Trophoblast cell (in vitro differentiated cells and primary cell): ENCODE results near the gene APP.

Experiments used
- DNase-seq, 2 donors: peaks; one replicate each; pipeline ENCODE4 v3.0.0-alpha.2; 2016
- H2AFZ ChIP-seq: 2 replicates; pipeline ENCODE4 v1.6.1; 2013; ENCODE audit warnings: low read length, moderate library complexity, mild to moderate bottlenecking; ENCODE audit not compliant: insufficient read depth, poor library complexity
- H2AK5ac ChIP-seq: 2 replicates; pipeline ENCODE4 v1.6.1; 2013; ENCODE audit warnings: mild to moderate bottlenecking, low read length
- H2BK120ac ChIP-seq: 2 replicates; pipeline ENCODE4 v1.6.1; 2013; ENCODE audit warnings: low read length, mild to moderate bottlenecking, moderate library complexity; ENCODE audit not compliant: insufficient read depth, poor library complexity
- H2BK12ac ChIP-seq: 2 replicates; pipeline ENCODE4 v1.6.1; 2013; ENCODE audit warnings: mild to moderate bottlenecking, low read length, moderate library complexity
- H2BK5ac ChIP-seq: 2 replicates; pipeline ENCODE4 v1.6.1; 2013; ENCODE audit warnings: low read length, low read depth, moderate library complexity, mild to moderate bottlenecking; ENCODE audit not compliant: poor library complexity
- H3K14ac ChIP-seq: 2 replicates; pipeline ENCODE4 v1.6.1; 2013; ENCODE audit warnings: mild to moderate bottlenecking, low read length
- H3K18ac ChIP-seq: 2 replicates; pipeline ENCODE4 v1.6.1; 2013; ENCODE audit warnings: mild to moderate bottlenecking, low read length
- H3K23ac ChIP-seq: 2 replicates; pipeline ENCODE4 v1.6.1; 2013; ENCODE audit warnings: low read length
- H3K27ac ChIP-seq: 2 replicates; pipeline ENCODE4 v1.5.1; 2013; ENCODE audit warnings: low read depth, mild to moderate bottlenecking, inconsistent platforms, low read length, moderate library complexity
- H3K27me3 ChIP-seq: 2 replicates; pipeline ENCODE4 v1.6.1; 2013; ENCODE audit warnings: inconsistent platforms, mild to moderate bottlenecking, low read length, moderate library complexity; ENCODE audit not compliant: insufficient read depth
- H3K36me3 ChIP-seq, 2 experiments: 1 replicate in 1 of 2; 2 replicates in 1 of 2; pipeline ENCODE4 v1.6.1; 2013; ENCODE audit warnings: low read length in 2 of 2, mild to moderate bottlenecking in 2 of 2, moderate library complexity in 1 of 2; ENCODE audit not compliant: insufficient read depth in 2 of 2, control insufficient read depth in 1 of 2
- H3K4ac ChIP-seq: 2 replicates; pipeline ENCODE4 v1.6.1; 2013; ENCODE audit warnings: low read depth, mild to moderate bottlenecking, low read length, moderate library complexity
- H3K4me1 ChIP-seq, 2 experiments: 1 replicate in 1 of 2; 2 replicates in 1 of 2; pipeline ENCODE4 v1.6.1; 2013; ENCODE audit warnings: low read length in 2 of 2, mild to moderate bottlenecking in 2 of 2, moderate library complexity in 1 of 2; ENCODE audit not compliant: insufficient read depth in 2 of 2, control insufficient read depth in 1 of 2
- H3K4me2 ChIP-seq: 2 replicates; pipeline ENCODE4 v1.6.1; 2013; ENCODE audit warnings: inconsistent platforms, mild to moderate bottlenecking, low read length, moderate library complexity
- H3K4me3 ChIP-seq: 2 replicates; pipeline ENCODE4 v1.5.1; 2013; ENCODE audit warnings: mild to moderate bottlenecking, low read depth, low read length, inconsistent platforms
- H3K79me1 ChIP-seq: one replicate; pipeline ENCODE4 v1.6.1; 2013; ENCODE audit warnings: low read length
- H3K79me2 ChIP-seq: 2 replicates; pipeline ENCODE4 v1.6.1; 2013; ENCODE audit warnings: low read length, mild to moderate bottlenecking; ENCODE audit not compliant: control insufficient read depth, insufficient read depth, poor library complexity
- H3K9ac ChIP-seq: 2 replicates; pipeline ENCODE4 v1.6.1; 2013; ENCODE audit warnings: mild to moderate bottlenecking, low read length
- H3K9me3 ChIP-seq: 2 replicates; pipeline ENCODE4 v1.6.1; 2013; ENCODE audit warnings: low read depth, mild to moderate bottlenecking, control low read depth, inconsistent platforms, low read length; ENCODE audit not compliant: insufficient read depth
- H4K12ac ChIP-seq: 2 replicates; pipeline ENCODE4 v1.6.1; 2013; ENCODE audit warnings: low read depth, mild to moderate bottlenecking, low read length, moderate library complexity
- H4K8ac ChIP-seq: 2 replicates; pipeline ENCODE4 v1.6.1; 2013; ENCODE audit warnings: low read depth, mild to moderate bottlenecking, low read length, moderate library complexity
- H4K91ac ChIP-seq: one replicate; pipeline ENCODE4 v1.6.1; 2013; ENCODE audit warnings: low read depth, mild to moderate bottlenecking, low read length, moderate library complexity
- WGBS: extraction: QIAGEN DNeasy Blood & Tissue Kit; methylation state at CpG from one replicate; pipeline ENCODE4 v1.1.7; 2013; ENCODE audit warnings: missing lambda C conversion rate; ENCODE audit not compliant: insufficient read length, insufficient coverage; ENCODE audit errors: extremely low coverage; 5-methylcytosine and 5-hydroxymethylcytosine counted together

APP gene

GRCh38 chr21:25872271-25872670 lies 298.3 kb downstream of the APP start:
- H3K23ac ChIP-seq: no peak overlapping the region
- no peak overlapping the region for H4K91ac ChIP-seq
- DNase-seq: no peak
- H3K79me2 ChIP-seq: no peaks in the 10 kb centered on the region
- H3K4me1 ChIP-seq: no peaks in the 10 kb centered on the region
- no peak overlapping the region for H3K9ac ChIP-seq
- no peak overlapping the region for H4K8ac ChIP-seq
- H2AFZ ChIP-seq: no peak overlapping the region
- no CpG with 5 or more reads among the region's 4 CpGs for WGBS
- H2BK12ac ChIP-seq: no peak overlapping the region
- no peaks in the 10 kb centered on the region for H3K27me3 ChIP-seq
- H3K79me1 ChIP-seq: no peaks in the 10 kb centered on the region
- H3K4me3 ChIP-seq: no peak overlapping the region
- H3K27ac ChIP-seq: no peak overlapping the region
- H3K36me3 ChIP-seq: peaks cover 0 to 3% of the 10 kb centered on the region in 2 experiments
- H3K9me3 ChIP-seq: no peaks in the 10 kb centered on the region
- no peak overlapping the region for H3K14ac ChIP-seq
- no peak overlapping the region for H3K4me2 ChIP-seq
- no peak overlapping the region for H4K12ac ChIP-seq
- no peak overlapping the region for H3K18ac ChIP-seq
- no peak overlapping the region for H3K4ac ChIP-seq
- no peak overlapping the region for H2AK5ac ChIP-seq
- no peak overlapping the region for H2BK120ac ChIP-seq
- no peak overlapping the region for H2BK5ac ChIP-seq

DNA sequence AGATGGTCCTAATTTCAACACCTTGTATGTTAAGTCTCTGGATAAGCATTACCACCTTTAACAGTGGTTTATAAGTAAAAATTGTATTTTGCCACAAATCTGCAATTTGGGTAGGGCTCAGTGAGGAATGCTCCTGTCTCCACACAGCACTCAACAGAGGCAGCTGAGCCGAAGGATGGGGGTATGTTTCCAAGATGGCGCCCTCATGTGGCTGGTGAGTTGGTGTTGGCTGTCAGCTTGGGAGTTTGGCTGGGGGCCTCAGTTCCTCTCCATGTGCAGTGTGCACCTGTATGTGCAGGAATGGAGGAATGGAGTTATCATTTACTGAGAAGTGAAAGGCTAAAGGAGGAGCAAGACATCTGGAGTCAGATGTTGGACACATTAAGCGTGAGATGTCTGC lies 299.0 kb downstream of the APP start:
- WGBS: no CpG with 5 or more reads among the region's 3 CpGs
- H3K4me1 ChIP-seq: no peaks in the 10 kb centered on the region
- no peak overlapping the region for H2AFZ ChIP-seq
- DNase-seq: no peak
- no peak overlapping the region for H2BK12ac ChIP-seq
- H3K4me2 ChIP-seq: no peak overlapping the region
- H3K79me1 ChIP-seq: no peaks in the 10 kb centered on the region
- no peak overlapping the region for H3K18ac ChIP-seq
- no peak overlapping the region for H4K12ac ChIP-seq
- no peak overlapping the region for H3K27ac ChIP-seq
- no peak overlapping the region for H2BK5ac ChIP-seq
- H3K4me3 ChIP-seq: no peak overlapping the region
- no peaks in the 10 kb centered on the region for H3K27me3 ChIP-seq
- no peak overlapping the region for H3K23ac ChIP-seq
- H2AK5ac ChIP-seq: no peak overlapping the region
- no peaks in the 10 kb centered on the region for H3K79me2 ChIP-seq
- no peak overlapping the region for H4K91ac ChIP-seq
- no peak overlapping the region for H3K14ac ChIP-seq
- H3K9me3 ChIP-seq: no peaks in the 10 kb centered on the region
- H4K8ac ChIP-seq: no peak overlapping the region
- peaks cover 0 to 3% of the 10 kb centered on the region in 2 experiments for H3K36me3 ChIP-seq
- H3K9ac ChIP-seq: no peak overlapping the region
- H2BK120ac ChIP-seq: no peak overlapping the region
- H3K4ac ChIP-seq: no peak overlapping the region

DNA sequence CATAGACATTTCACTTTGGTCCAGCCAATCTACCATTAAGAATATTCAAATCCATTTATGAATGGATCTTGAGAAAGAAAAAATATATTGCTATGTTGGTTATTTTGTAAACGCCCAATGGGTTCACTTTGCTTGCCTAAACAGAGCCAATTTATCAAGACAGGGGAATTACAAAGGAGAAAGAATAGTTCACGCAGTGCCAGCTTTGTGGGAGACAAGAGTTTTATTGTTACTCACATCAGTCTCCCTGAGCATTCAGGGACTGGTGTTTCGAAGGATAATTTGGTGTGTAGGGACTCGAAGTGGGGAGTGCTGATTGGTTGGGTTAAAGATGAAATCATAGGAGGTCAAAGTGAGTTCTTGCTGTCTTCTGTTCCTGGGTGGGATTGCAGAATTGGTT lies 300.5 kb downstream of the APP start:
- Histone ChIP-seq H3K27me3 (no peaks in the 10 kb centered on the region), H3K4ac (no peak overlapping the region), H4K12ac (no peak overlapping the region), H3K14ac (no peak overlapping the region), H2BK120ac (no peak overlapping the region), H3K9me3 (no peaks in the 10 kb centered on the region), H2BK5ac (no peak overlapping the region), H2BK12ac (no peak overlapping the region), H3K9ac (no peak overlapping the region), H4K8ac (no peak overlapping the region), H3K4me2 (no peak overlapping the region), H3K18ac (no peak overlapping the region), H3K4me1 (no peaks in the 10 kb centered on the region), H3K27ac (no peak overlapping the region), H3K79me2 (no peaks in the 10 kb centered on the region), H3K79me1 (no peaks in the 10 kb centered on the region), H2AK5ac (no peak overlapping the region), H2AFZ (no peak overlapping the region), H4K91ac (no peak overlapping the region), H3K4me3 (no peak overlapping the region), H3K36me3 (peaks cover 0 to 3% of the 10 kb centered on the region in 2 experiments), H3K23ac (no peak overlapping the region)
- DNase-seq: no peak
- no CpG with 5 or more reads among the region's 4 CpGs for WGBS

GRCh38 chr21:25867061-25867460 lies 303.5 kb downstream of the APP start:
- H2BK12ac ChIP-seq: no peak overlapping the region
- no peak overlapping the region for H3K27ac ChIP-seq
- H3K36me3 ChIP-seq: no peaks in the 10 kb centered on the region
- no peak overlapping the region for H3K23ac ChIP-seq
- no peak overlapping the region for H2BK120ac ChIP-seq
- no peak overlapping the region for H4K91ac ChIP-seq
- H4K8ac ChIP-seq: no peak overlapping the region
- H2AK5ac ChIP-seq: no peak overlapping the region
- no CpG with 5 or more reads among the region's 1 CpG for WGBS
- no peak overlapping the region for H3K4me3 ChIP-seq
- H3K4ac ChIP-seq: no peak overlapping the region
- H3K9me3 ChIP-seq: no peaks in the 10 kb centered on the region
- H3K27me3 ChIP-seq: no peaks in the 10 kb centered on the region
- no peak overlapping the region for H3K14ac ChIP-seq
- H3K4me2 ChIP-seq: no peak overlapping the region
- no peak overlapping the region for H2BK5ac ChIP-seq
- no peaks in the 10 kb centered on the region for H3K79me1 ChIP-seq
- no peaks in the 10 kb centered on the region for H3K79me2 ChIP-seq
- no peak overlapping the region for H2AFZ ChIP-seq
- no peak overlapping the region for H3K9ac ChIP-seq
- no peak for DNase-seq
- H3K18ac ChIP-seq: no peak overlapping the region
- no peak overlapping the region for H4K12ac ChIP-seq
- H3K4me1 ChIP-seq: no peaks in the 10 kb centered on the region
